Measurements from ENCODE around the gene P2RX1. TPM values are rescaled to one million over a fixed set of nuclear protein-coding genes. Genes with fewer than 3 reads are reported as not detected.
A peak's percentile ranks its signal among the peaks of the same experiment; 100 is the strongest.

P2RX1 gene
- total RNA-seq, 2 donors from 2014 or later, result 4.2 to 15.0 TPM

DNA sequence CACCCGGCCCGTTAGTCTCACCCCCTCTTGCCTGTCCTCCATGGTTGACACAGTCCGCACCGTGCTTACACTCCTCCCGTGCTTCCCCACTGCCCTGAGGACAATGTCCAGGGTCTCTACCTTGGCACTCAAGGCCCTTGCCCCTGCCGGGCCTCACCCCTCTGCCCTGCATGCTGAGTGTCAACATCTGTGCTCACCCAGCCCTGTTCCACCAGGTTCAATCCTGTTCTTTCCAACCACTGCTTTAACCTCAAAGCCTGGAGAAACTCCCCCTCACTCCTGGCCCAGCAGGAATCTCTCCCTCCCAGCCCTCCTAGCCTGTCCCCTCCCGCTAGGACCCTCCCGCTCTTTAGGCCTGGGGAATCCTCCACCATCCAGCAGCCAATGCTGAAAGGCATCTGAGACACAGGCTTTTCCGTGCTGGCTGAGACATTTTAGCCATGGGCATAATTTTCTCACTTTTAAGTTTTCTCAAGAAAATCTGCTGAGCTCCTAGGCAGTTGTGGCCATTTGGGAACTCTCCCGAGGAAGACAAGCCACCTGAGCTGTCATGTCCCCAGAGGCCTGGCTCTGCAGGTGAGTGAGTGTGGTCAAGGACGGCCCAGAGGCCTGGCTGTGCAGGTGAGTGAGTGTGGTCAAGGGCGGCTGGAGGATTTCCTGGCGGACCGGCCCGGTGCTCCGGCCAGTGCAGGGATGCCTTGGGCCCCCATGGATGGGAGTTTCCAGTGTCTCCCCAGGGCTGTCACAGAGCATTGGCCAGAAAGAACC is 10.8 kb upstream of the P2RX1 start:
- H3K27ac Mint-ChIP-seq, result peak overlapping the region; percentile 68

DNA sequence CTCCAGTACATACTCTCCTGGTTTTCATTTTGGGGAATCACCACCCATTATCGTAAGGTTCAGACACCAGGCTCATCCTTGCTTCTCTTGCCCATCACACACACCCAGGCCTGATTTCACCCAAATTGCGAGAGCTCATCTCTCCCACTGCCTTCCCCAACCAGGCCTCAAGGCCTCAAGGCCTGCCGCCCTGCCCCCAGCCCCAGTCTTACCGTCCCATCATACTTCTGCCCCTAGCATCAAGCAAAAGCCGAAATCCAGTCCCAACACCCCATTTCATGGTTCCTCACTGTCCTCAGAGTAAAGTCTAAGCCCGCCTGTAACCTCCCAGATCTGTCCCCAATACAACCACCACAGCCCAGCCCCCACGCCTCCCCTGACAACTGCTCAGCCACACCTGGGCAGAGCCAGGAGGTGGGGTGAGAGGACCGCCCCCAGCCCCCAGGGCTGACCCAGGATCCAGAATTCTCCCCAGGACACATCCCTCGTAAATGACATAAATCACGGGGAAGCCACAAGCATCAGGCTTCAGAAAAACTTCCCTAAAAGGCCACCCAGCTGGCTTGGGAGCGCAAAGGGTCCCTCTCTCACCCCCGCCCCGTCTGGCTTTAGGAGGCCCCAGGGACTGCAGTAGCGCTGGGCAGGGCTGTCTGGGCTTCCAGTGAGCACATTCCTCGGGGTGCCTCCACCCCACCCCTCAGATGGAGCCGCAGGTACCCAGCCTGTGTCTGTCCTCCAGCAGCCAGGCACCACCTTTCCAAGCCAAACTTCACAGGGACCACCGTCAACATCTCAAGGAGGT is 9.6 kb upstream of the P2RX1 start:
- DNase-seq, result no peak
- Mint-ChIP-seq H3K4me3 (no peak overlapping the region), H3K36me3 (ENCODE audit: low read depth) (peaks cover 4% of the 10 kb centered on the region), H3K27me3 (no peaks in the 10 kb centered on the region), H3K4me1 (peaks cover 12% of the 10 kb centered on the region), H3K27ac (peak overlapping the region; percentile 85)
- no peak for ATAC-seq
- H3K9me3 ChIP-seq (ENCODE audit: control insufficient read depth, low read length, poor library complexity, severe bottlenecking), result no peaks in the 10 kb centered on the region

More for the DNA sequence above, 10.8 kb upstream of the P2RX1 start:
- no peaks in the 10 kb centered on the region for H3K9me3 ChIP-seq (ENCODE audit: control insufficient read depth, low read length, poor library complexity, severe bottlenecking)
- no peaks in the 10 kb centered on the region for H3K27me3 Mint-ChIP-seq
- H3K4me3 Mint-ChIP-seq, result no peak overlapping the region
- peaks cover 4% of the 10 kb centered on the region for H3K36me3 Mint-ChIP-seq (ENCODE audit: low read depth)
- ATAC-seq (no peak), DNase-seq (no peak)
- peaks cover 12% of the 10 kb centered on the region for H3K4me1 Mint-ChIP-seq

DNA sequence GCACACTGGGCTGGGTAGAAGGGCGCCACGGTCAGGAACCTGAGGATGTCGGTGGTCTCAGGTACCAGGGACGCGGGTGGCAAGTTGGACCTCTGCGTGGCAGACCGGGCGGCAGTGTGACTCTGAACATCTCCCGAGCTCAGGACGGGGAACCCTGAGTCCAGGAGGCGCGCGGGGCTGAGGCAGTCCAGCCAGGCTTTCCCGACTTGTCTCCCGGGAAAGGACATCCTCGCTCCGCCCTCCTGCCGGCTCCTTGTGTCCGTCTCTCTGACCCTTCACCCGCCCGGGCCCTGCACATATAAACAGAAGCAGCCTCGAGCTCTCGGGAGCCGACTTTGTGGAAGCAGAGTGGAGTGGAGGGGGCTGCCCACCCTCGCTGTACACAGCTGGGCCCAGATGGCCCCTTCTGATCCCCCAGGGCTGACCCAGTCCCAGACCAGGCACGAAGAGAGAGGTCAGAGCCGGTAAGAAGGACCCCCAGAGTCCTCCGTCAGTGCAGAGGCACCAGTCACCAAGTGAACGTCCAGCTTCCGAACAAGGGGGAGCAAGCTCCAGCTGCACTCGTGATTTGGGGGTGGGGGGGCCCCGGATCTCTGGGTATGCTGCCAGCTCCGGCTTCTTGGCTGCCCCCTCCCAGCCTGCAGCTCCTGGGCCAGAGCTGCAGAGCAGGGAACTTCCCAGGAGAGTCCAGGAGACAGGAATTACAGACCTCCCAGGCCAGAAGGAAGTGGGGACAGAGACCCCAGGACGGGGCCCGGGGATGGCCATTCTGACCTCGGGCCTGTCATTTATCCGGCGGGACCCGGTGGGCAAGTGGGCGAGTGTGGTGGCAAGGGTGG is 8.5 kb upstream of the P2RX1 start:
- Mint-ChIP-seq H3K27me3 (no peaks in the 10 kb centered on the region), H3K36me3 (ENCODE audit: low read depth) (peaks cover 4% of the 10 kb centered on the region), H3K4me3 (no peak overlapping the region), H3K27ac (no peak overlapping the region), H3K4me1 (peaks cover 12% of the 10 kb centered on the region)
- no peak for DNase-seq
- no peaks in the 10 kb centered on the region for H3K9me3 ChIP-seq (ENCODE audit: control insufficient read depth, low read length, poor library complexity, severe bottlenecking)
- ATAC-seq, result no peak

DNA sequence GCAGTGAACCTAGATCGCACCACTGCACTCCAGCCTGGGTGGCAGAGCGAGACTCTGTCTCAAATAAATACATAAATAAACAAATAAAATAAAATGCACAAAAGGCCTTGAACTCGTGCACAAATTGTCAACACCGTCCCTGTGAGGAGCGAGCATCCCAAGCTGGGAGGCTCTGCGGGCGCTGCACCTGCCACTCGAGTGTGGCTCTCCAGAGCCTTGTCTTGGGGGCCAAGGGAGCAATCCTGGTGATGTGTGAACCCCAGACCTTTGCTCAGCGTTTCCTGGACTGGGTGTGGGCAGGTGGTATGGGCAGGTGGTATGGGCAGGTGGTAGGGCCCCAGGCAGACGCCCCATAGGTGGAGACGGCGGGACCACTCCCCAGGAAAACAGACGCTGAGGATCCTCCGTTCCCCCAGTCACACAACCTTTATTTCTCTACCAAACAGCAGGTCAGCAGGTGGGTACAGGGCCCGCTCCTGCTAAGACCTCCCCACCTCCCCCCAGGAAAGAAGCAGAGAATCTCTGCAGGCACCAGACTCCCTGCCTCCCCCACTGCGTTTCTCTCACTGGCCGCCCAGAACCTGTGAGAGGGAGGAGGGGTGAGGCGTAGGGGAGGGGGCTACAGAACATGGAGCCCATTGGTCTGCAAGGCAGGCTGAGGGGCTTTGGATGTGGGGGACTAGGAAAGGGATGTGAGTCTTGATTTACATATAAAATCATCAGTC is 7.4 kb upstream of the P2RX1 start:
- Mint-ChIP-seq H3K36me3 (ENCODE audit: low read depth) (peaks cover 4% of the 10 kb centered on the region), H3K27ac (no peak overlapping the region), H3K27me3 (no peaks in the 10 kb centered on the region), H3K4me1 (peaks cover 12% of the 10 kb centered on the region), H3K4me3 (no peak overlapping the region)
- DNase-seq (no peak), ATAC-seq (no peak)
- H3K9me3 ChIP-seq (ENCODE audit: control insufficient read depth, low read length, poor library complexity, severe bottlenecking), result no peaks in the 10 kb centered on the region

DNA sequence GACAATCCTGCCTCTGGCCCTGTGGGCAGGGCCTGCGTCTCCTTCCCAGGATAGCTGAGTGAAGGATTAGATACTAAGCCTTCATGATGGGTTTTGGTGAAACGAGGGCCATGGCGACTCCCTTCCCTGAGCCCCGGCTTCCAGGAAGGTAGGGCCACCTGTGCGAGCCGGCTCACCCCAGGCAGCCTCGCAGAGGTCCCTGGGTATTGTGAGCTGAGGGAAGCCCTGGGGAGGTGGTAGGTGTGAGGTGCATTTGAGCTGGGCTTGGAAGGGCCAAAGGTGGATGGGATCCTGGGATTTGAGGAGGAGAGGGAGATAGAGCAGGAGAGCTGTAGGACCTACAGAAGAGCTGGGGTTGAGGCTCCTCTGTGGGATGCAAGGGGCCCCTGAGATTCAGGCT is 6.5 kb upstream of the P2RX1 start:
- DNase-seq, result no peak
- H3K4me3 Mint-ChIP-seq, result no peak overlapping the region
- H3K4me1 Mint-ChIP-seq, result peaks cover 10% of the 10 kb centered on the region
- H3K9me3 ChIP-seq (ENCODE audit: control insufficient read depth, low read length, poor library complexity, severe bottlenecking), result no peaks in the 10 kb centered on the region
- no peak for ATAC-seq
- peaks cover 4% of the 10 kb centered on the region for H3K36me3 Mint-ChIP-seq (ENCODE audit: low read depth)
- H3K27me3 Mint-ChIP-seq, result no peaks in the 10 kb centered on the region
- H3K27ac Mint-ChIP-seq, result peak overlapping the region; percentile 73

DNA sequence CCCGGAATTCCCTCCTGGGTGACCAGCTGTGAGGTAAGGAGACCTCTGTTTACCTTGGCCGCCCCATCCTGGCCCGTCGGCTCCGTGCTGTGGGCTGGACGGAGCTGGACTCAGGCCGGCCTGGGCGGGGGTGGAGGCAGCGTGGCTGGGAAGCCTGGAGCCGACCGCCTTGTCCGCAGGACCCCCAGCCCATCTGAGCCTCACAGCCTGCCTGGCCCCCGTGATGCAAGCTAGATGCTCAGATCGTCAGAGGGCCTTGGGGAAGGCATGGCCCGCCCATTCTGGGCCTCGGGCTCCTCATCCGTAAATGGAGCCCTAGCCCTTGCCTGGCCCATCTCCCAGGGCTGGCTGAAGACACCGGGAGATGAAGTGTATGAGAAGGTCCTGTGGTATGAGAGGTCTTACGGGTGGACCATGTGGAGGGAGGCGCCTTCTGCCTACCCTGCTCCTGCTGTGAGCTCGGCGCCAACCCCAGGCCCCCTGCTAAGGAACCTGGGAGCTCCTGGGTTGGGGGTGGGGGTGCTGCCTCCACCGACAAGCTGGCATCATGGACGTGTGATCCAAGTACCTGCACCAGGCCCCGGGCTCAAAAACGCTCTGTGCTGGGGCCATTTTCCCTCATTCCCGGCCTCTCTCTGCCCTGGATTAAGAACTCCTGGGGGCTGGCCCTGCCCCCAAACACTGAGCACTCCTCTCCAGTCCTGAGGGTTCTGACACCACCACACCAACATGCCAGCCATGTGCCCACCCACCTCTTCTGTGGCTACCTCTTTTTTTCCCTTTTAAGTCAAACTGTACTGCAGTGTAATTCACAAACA is 5.4 kb upstream of the P2RX1 start:
- Mint-ChIP-seq H3K27ac (peak overlapping the region; percentile 73), H3K4me3 (no peak overlapping the region), H3K27me3 (no peaks in the 10 kb centered on the region), H3K36me3 (ENCODE audit: low read depth) (peaks cover 4% of the 10 kb centered on the region), H3K4me1 (peaks cover 15% of the 10 kb centered on the region)
- H3K9me3 ChIP-seq (ENCODE audit: control insufficient read depth, low read length, poor library complexity, severe bottlenecking), result no peaks in the 10 kb centered on the region
- ATAC-seq (no peak), DNase-seq (no peak)

GRCh38 chr17:3921006-3921405 is 4.7 kb upstream of the P2RX1 start:
- Mint-ChIP-seq H3K4me1 (peaks cover 20% of the 10 kb centered on the region), H3K4me3 (no peak overlapping the region), H3K36me3 (ENCODE audit: low read depth) (peaks cover 4% of the 10 kb centered on the region), H3K27me3 (no peaks in the 10 kb centered on the region), H3K27ac (no peak overlapping the region)
- H3K9me3 ChIP-seq (ENCODE audit: control insufficient read depth, low read length, poor library complexity, severe bottlenecking), result no peaks in the 10 kb centered on the region
- ATAC-seq (no peak), DNase-seq (no peak)

DNA sequence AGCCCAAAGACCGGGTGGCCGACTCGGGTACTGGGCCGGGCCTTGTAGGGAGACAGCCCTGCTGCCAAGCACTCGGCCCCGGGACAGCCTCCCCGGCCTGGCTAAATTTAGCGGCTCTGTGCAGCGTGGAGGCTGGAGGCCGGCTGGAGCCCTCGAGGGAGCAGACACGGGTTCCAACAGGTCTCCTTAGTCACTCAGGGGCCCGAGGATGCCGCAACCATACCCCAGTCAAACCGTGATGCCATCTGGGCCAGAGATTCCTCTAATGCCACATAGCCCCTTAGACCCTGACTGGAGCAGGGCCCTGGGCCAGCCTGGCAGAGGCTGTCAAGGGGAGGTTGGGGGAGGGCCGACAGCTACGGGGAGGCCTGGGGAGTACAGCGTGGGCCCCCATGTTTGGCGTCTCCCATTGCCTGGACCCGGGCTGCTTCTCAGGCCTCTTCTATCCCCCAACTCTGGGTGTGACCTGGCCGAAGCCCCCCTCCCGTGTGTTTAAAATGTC is 2.9 kb upstream of the P2RX1 start:
- Mint-ChIP-seq H3K4me1 (peaks cover 23% of the 10 kb centered on the region), H3K36me3 (ENCODE audit: low read depth) (no peaks in the 10 kb centered on the region), H3K27me3 (no peaks in the 10 kb centered on the region), H3K4me3 (no peak overlapping the region), H3K27ac (peak overlapping the region; percentile 45)
- H3K9me3 ChIP-seq (ENCODE audit: control insufficient read depth, low read length, poor library complexity, severe bottlenecking), result no peaks in the 10 kb centered on the region
- DNase-seq (no peak), ATAC-seq (no peak)

DNA sequence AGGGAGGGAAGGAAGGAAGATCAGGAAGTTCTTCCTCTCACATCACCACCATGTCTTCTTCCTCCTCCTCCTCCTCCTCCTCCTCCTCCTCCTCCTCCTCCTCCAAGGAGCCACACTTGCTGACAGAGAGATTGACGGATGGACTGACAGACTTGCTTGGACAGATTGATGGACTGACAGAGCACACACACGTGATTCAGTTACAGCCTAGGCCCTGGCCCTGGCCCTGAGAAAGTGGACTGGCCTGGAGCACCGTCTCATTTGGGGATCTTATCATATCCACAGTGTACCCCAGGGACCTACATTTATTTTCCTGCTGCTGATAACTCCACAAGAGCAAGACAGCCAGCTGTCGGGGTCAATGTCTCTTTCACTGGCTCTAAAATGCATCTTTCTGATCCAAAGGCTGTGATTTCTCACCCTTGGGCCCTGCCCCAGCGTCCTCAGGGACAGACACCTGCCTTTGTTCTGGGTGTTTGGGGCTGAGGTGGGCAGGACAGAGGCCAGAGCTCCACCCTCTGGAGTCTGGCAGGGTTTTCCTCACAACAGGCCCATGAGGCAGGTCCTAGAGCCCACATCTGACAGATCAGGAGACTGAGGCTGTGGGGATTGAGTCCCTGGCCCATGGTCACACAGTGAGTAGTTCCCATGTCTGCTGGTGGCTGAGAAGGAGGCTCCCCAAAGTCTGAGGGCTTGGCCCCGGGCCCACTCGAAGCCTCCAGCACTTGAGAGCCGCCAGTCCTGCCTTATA is 2.3 kb upstream of the P2RX1 start:
- Mint-ChIP-seq H3K27ac (peak overlapping the region; percentile 45), H3K27me3 (no peaks in the 10 kb centered on the region)
- no peak for DNase-seq

DNA sequence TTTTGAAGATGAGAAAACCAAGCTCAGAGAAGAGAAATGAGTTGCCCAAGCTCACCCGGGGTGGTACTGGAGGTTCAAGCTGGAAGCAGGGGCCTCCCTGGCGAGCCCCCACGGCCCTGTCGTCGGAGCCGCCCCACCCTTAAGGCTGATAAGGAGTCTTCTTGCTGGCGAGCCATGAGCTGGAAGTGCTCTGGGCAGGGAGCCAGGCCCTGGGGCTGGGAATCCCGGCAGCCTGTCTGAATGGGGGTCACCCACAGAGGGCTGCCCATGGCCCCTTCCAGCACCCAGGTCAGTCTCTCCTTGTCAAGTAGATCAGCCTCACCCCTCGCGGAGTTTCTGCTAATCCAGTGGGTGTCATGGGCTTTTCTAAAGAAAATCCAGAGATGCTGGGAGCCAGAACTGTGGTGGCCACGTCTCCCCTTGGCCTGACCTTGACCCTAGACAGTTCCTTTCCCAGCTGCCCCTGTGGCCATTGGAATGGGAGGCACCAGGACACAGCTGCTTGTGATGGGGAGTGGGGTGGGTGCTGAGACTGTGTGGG is 1.2 kb upstream of the P2RX1 start:
- Mint-ChIP-seq H3K27me3 (no peaks in the 10 kb centered on the region), H3K27ac (no peak overlapping the region), H3K4me1 (peaks cover 24% of the 10 kb centered on the region), H3K4me3 (no peak overlapping the region), H3K36me3 (ENCODE audit: low read depth) (no peaks in the 10 kb centered on the region)
- no peaks in the 10 kb centered on the region for H3K9me3 ChIP-seq (ENCODE audit: control insufficient read depth, low read length, poor library complexity, severe bottlenecking)
- no peak for ATAC-seq
- DNase-seq, result no peak

More for the DNA sequence above, 2.3 kb upstream of the P2RX1 start:
- no peaks in the 10 kb centered on the region for H3K9me3 ChIP-seq (ENCODE audit: control insufficient read depth, low read length, poor library complexity, severe bottlenecking)
- Mint-ChIP-seq H3K4me3 (no peak overlapping the region), H3K36me3 (ENCODE audit: low read depth) (no peaks in the 10 kb centered on the region), H3K4me1 (peaks cover 29% of the 10 kb centered on the region)
- ATAC-seq, result no peak

DNA sequence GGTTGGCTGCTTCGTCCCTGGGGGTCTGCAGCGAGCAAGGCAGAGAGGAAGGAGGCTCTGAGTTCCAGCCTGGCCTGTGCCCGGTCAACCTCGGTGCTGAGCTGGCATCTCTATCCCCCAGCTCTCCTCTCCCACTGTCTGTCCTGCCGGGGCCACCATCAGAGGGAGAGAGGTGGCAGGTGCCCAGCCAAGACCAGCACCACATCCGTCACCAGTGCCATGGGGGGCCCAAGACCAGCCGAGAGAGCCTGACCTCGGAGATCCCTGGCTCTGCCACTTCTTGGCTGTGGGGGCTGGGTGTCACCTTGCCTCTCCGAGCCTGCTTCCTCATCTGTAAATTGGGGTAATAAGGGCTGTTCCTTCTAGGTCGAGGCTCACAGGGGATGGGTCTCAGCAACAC is 560 bp upstream of the P2RX1 start:
- Mint-ChIP-seq H3K36me3 (ENCODE audit: low read depth) (no peaks in the 10 kb centered on the region), H3K4me1 (peaks cover 24% of the 10 kb centered on the region), H3K27me3 (no peaks in the 10 kb centered on the region), H3K4me3 (no peak overlapping the region), H3K27ac (peak overlapping the region; percentile 21)
- no peaks in the 10 kb centered on the region for H3K9me3 ChIP-seq (ENCODE audit: control insufficient read depth, low read length, poor library complexity, severe bottlenecking)
- ATAC-seq, result no peak
- DNase-seq, result no peak

Measured in T-helper 17 cell (primary cell).